ENCODE data around the gene VASH2.

GRCh38 chr1:212930986-212931678 is 19.2 kb upstream of the VASH2 start:
- TF ChIP-seq, protein P1, sequence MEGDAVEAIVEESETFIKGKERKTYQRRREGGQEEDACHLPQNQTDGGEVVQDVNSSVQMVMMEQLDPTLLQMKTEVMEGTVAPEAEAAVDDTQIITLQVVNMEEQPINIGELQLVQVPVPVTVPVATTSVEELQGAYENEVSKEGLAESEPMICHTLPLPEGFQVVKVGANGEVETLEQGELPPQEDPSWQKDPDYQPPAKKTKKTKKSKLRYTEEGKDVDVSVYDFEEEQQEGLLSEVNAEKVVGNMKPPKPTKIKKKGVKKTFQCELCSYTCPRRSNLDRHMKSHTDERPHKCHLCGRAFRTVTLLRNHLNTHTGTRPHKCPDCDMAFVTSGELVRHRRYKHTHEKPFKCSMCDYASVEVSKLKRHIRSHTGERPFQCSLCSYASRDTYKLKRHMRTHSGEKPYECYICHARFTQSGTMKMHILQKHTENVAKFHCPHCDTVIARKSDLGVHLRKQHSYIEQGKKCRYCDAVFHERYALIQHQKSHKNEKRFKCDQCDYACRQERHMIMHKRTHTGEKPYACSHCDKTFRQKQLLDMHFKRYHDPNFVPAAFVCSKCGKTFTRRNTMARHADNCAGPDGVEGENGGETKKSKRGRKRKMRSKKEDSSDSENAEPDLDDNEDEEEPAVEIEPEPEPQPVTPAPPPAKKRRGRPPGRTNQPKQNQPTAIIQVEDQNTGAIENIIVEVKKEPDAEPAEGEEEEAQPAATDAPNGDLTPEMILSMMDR (IDR thresholded peaks at IDR 0.05; ENCODE audit: insufficient read depth, low read length, poor library complexity, severe bottlenecking), result no peak
- no peak for TF ChIP-seq EZH2phosphoT487 (conservative IDR thresholded peaks at IDR 0.05; ENCODE audit: low read length)
